HEK293T (cell line): Measurements from ENCODE around the gene STAC.

Experiments
- BHLHE40 ChIP-seq: fragments of 450-650 bp; IDR thresholded peaks from 2 replicates; pipeline ENCODE4 v1.6.1; 2016; ENCODE audit warnings: mild to moderate bottlenecking, moderate library complexity, borderline replicate concordance
- SP1 ChIP-seq: fragments of 450-650 bp; IDR thresholded peaks from 2 replicates; pipeline ENCODE4 v1.6.1; 2017

- TF ChIP-seq BHLHE40 (no peak), SP1 (no peak)
Observed at GRCh38 chr3:36494461-36495109, 114.3 kb downstream of the STAC start.
